Thymus (tissue), 11 donors: ENCODE measurements around the gene BCAT1. TPM values are rescaled to one million over a fixed set of nuclear protein-coding genes. Genes with fewer than 3 reads are reported as not detected.

ENCODE experiments used
- DNase-seq, 9 donors: peaks; one replicate each; pipeline ENCODE4 v3.0.0-alpha.2; 2013; ENCODE audit warnings: low spot score in 9 of 9, low read depth in 6 of 9, missing footprints in 1 of 9
- H3K27ac ChIP-seq, 2 donors: one replicate each; pipeline ENCODE4 v1.5.1; 2013; ENCODE audit warnings: control low read depth in 1 of 2, low read depth in 1 of 2, low read length in 1 of 2, mild to moderate bottlenecking in 1 of 2, moderate library complexity in 1 of 2
- H3K27me3 ChIP-seq, 2 donors: one replicate each; pipeline ENCODE4 v1.5.1; 2013; ENCODE audit warnings: low read length in 1 of 2; ENCODE audit not compliant: control insufficient read depth in 2 of 2, insufficient read depth in 1 of 2
- H3K36me3 ChIP-seq, 2 donors: one replicate each; pipeline ENCODE4 v1.5.1; 2013; ENCODE audit warnings: low read length in 1 of 2, mild to moderate bottlenecking in 1 of 2, moderate library complexity in 1 of 2; ENCODE audit not compliant: control insufficient read depth in 2 of 2, insufficient read depth in 2 of 2
- H3K4me1 ChIP-seq, 2 donors: one replicate each; pipeline ENCODE4 v1.5.1; 2013; ENCODE audit warnings: low read length in 2 of 2; ENCODE audit not compliant: control insufficient read depth in 2 of 2, insufficient read depth in 2 of 2
- H3K4me3 ChIP-seq, 2 donors: one replicate each; pipeline ENCODE4 v1.5.1; 2013; ENCODE audit warnings: low read length in 2 of 2, control low read depth in 1 of 2, mild to moderate bottlenecking in 1 of 2
- H3K9me3 ChIP-seq, 2 donors: one replicate each; pipeline ENCODE4 v1.5.1; 2013; ENCODE audit warnings: low read length in 1 of 2, mild to moderate bottlenecking in 1 of 2; ENCODE audit not compliant: control insufficient read depth in 2 of 2, insufficient read depth in 1 of 2
- WGBS: extraction: QIAGEN DNeasy Blood & Tissue Kit; methylation state at CpG from one replicate; pipeline ENCODE4 v1.1.7; 2013; 5-methylcytosine and 5-hydroxymethylcytosine counted together
- polyA plus RNA-seq: library from polyadenylated mRNA; stranded (reverse); fragments of 200-250 nt; gene quantifications from one replicate; pipeline ENCODE4 v1.2.3, GENCODE V29; 2013
- total RNA-seq: library from RNA; stranded (reverse); fragments of 120-200 nt; gene quantifications from one replicate; pipeline ENCODE4 v1.2.4, GENCODE V29; 2013
- donor health status: healthy.

The BCAT1 gene
- total and polyA plus RNA-seq, 2 donors: 6.0 to 18.5 TPM

GRCh38 chr12:24772813-24773212, 176.1 kb downstream of the BCAT1 start:
- DNase-seq: no peak
- Histone ChIP-seq H3K36me3 (no peaks in the 10 kb centered on the region), H3K9me3 (no peaks in the 10 kb centered on the region), H3K27ac (no peak overlapping the region), H3K27me3 (no peaks in the 10 kb centered on the region), H3K4me1 (no peaks in the 10 kb centered on the region), H3K4me3 (no peak overlapping the region)

- Histone ChIP-seq H3K27ac (no peak overlapping the region), H3K4me1 (no peaks in the 10 kb centered on the region), H3K9me3 (no peaks in the 10 kb centered on the region), H3K36me3 (no peaks in the 10 kb centered on the region), H3K4me3 (no peak overlapping the region), H3K27me3 (no peaks in the 10 kb centered on the region)
- DNase-seq: no peak
- WGBS: 95% methylated on average over 4 of the region's 4 CpGs
These were observed 178.1 kb downstream of the BCAT1 start for GRCh38 chr12:24770821-24771220.

- H3K4me3 ChIP-seq: no peak overlapping the region
- no peak overlapping the region for H3K27ac ChIP-seq
- no peaks in the 10 kb centered on the region for H3K9me3 ChIP-seq
- no peaks in the 10 kb centered on the region for H3K4me1 ChIP-seq
- 98% methylated on average over 3 of the region's 3 CpGs for WGBS
- H3K36me3 ChIP-seq: no peaks in the 10 kb centered on the region
- no peak for DNase-seq
- no peaks in the 10 kb centered on the region for H3K27me3 ChIP-seq
These were observed 178.6 kb downstream of the BCAT1 start for GRCh38 chr12:24770334-24770733.

- WGBS: 73% methylated on average over 3 of the region's 3 CpGs
- Histone ChIP-seq H3K27ac (no peak overlapping the region), H3K4me3 (no peak overlapping the region), H3K27me3 (no peaks in the 10 kb centered on the region), H3K36me3 (no peaks in the 10 kb centered on the region), H3K4me1 (no peaks in the 10 kb centered on the region), H3K9me3 (no peaks in the 10 kb centered on the region)
- DNase-seq: no peak
These were observed 179.2 kb downstream of the BCAT1 start for GRCh38 chr12:24769682-24770081.

GRCh38 chr12:24768415-24768814, 180.5 kb downstream of the BCAT1 start:
- no peaks in the 10 kb centered on the region for H3K9me3 ChIP-seq

GRCh38 chr12:24767016-24767415, 181.9 kb downstream of the BCAT1 start:
- Histone ChIP-seq H3K27me3 (no peaks in the 10 kb centered on the region), H3K27ac (no peak overlapping the region), H3K36me3 (no peaks in the 10 kb centered on the region), H3K9me3 (no peaks in the 10 kb centered on the region), H3K4me1 (no peaks in the 10 kb centered on the region), H3K4me3 (no peak overlapping the region)
- DNase-seq: no peak
- 88% methylated on average over 1 of the region's 1 CpG for WGBS

More at GRCh38 chr12:24768415-24768814, 180.5 kb downstream of the BCAT1 start:
- Histone ChIP-seq H3K4me1 (no peaks in the 10 kb centered on the region), H3K4me3 (no peak overlapping the region), H3K36me3 (no peaks in the 10 kb centered on the region), H3K27ac (no peak overlapping the region), H3K27me3 (no peaks in the 10 kb centered on the region)
- no peak for DNase-seq

GRCh38 chr12:24764712-24765111, 184.2 kb downstream of the BCAT1 start:
- Histone ChIP-seq H3K4me3 (no peak overlapping the region), H3K27ac (no peak overlapping the region), H3K9me3 (no peaks in the 10 kb centered on the region), H3K36me3 (no peaks in the 10 kb centered on the region), H3K27me3 (no peaks in the 10 kb centered on the region), H3K4me1 (no peaks in the 10 kb centered on the region)
- DNase-seq: no peak
- 93% methylated on average over 1 of the region's 1 CpG for WGBS

GRCh38 chr12:24760606-24761378, 188.1 kb downstream of the BCAT1 start:
- DNase-seq: no peak
- no peaks in the 10 kb centered on the region for H3K9me3 ChIP-seq
- WGBS: 94% methylated on average over 5 of the region's 5 CpGs
- H3K36me3 ChIP-seq: no peaks in the 10 kb centered on the region
- no peaks in the 10 kb centered on the region for H3K4me1 ChIP-seq
- H3K27ac ChIP-seq: no peak overlapping the region
- H3K27me3 ChIP-seq: no peaks in the 10 kb centered on the region
- H3K4me3 ChIP-seq: no peak overlapping the region

- 96% methylated on average over 1 of the region's 1 CpG for WGBS
- H3K4me3 ChIP-seq: no peak overlapping the region
- no peaks in the 10 kb centered on the region for H3K9me3 ChIP-seq
- H3K27me3 ChIP-seq: no peaks in the 10 kb centered on the region
- H3K36me3 ChIP-seq: no peaks in the 10 kb centered on the region
- H3K4me1 ChIP-seq: no peaks in the 10 kb centered on the region
- no peak for DNase-seq
- no peak overlapping the region for H3K27ac ChIP-seq
These were observed 188.7 kb downstream of the BCAT1 start for GRCh38 chr12:24760162-24760561.
